Measurements from ENCODE around the gene CTU2. TPM values are rescaled to one million over a fixed set of nuclear protein-coding genes. Genes with fewer than 3 reads are reported as not detected.

The CTU2 gene
- total and polyA plus RNA-seq, 8 donors, result 9.7 to 19.8 (median 14.0) TPM

DNA sequence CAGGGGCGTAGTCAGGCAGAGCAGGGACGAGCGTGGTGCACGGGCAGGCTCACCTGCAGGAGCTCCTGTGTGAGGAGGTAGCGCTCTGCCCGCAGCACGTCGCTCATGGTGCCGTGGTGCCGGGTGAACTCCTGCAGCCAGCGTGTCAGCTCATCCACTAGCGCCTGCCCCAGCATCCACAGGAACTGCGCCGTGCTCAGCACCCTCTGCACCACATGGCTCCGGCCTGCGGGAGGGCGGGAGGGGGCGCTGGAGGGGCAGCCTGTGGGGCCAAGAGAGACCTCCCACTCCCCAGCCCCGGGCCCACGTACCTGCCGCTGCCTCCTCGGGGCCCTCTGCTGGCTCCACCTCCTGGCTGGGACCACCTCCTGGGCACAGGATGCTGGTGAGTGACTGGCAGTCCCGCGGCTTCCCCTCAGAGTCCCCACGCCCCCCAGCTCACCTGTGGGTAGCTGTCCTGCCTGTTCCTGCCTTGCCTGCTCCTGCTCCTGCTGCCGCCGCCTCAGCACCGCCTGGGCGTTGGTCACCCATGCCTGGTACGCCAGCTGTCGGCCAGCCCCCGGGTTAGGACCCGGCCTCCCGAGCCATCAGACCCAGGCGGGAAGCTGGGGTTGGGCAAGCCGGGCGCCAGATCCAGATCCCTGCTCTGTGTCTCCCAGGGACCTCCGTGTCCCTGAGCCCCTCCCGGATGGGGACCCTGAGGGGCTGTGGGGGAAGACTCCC is 16.6 kb downstream of the CTU2 start:
- ATAC-seq (no peak), DNase-seq (no peak)
- peaks cover 0 to 100% of the 10 kb centered on the region in 2 donors for H3K36me3 ChIP-seq

DNA sequence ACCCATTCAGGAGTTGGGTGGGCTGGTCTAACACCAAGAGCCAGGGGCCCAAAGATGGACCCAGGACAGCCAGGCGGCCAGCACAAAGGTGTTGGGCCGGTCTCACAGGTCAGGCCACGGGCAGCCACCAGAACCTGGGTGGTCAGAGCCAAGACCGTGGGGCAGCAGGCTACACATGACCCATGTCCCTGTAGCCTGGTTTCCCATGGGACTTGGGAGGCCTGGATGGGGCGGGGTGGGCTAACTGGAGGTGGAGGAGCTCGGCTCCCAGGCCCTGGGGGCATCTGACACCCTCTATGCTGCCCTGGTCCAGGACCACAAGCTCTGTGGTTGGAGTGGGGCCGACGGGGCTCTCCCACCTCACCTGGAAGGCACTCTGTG is 17.2 kb downstream of the CTU2 start:
- DNase-seq, result no peak
- Histone ChIP-seq H3K9me3 (no peaks in the 10 kb centered on the region), H3K4me1 (no peaks in the 10 kb centered on the region), H3K27me3 (no peaks in the 10 kb centered on the region), H3K4me3 (no peak overlapping the region), H3K36me3 (peaks cover 0 to 96% of the 10 kb centered on the region in 2 donors), H3K27ac (no peak overlapping the region)
- TF ChIP-seq, protein P1, sequence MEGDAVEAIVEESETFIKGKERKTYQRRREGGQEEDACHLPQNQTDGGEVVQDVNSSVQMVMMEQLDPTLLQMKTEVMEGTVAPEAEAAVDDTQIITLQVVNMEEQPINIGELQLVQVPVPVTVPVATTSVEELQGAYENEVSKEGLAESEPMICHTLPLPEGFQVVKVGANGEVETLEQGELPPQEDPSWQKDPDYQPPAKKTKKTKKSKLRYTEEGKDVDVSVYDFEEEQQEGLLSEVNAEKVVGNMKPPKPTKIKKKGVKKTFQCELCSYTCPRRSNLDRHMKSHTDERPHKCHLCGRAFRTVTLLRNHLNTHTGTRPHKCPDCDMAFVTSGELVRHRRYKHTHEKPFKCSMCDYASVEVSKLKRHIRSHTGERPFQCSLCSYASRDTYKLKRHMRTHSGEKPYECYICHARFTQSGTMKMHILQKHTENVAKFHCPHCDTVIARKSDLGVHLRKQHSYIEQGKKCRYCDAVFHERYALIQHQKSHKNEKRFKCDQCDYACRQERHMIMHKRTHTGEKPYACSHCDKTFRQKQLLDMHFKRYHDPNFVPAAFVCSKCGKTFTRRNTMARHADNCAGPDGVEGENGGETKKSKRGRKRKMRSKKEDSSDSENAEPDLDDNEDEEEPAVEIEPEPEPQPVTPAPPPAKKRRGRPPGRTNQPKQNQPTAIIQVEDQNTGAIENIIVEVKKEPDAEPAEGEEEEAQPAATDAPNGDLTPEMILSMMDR (IDR thresholded peaks at IDR 0.05), result no peak
- intact Hi-C loops (cut with DNase I), result no loop called here
- ATAC-seq, result no peak

More for the DNA sequence above, 16.6 kb downstream of the CTU2 start:
- Histone ChIP-seq H3K4me3 (no peak overlapping the region), H3K27me3 (no peaks in the 10 kb centered on the region), H3K27ac (no peak overlapping the region), H3K4me1 (no peaks in the 10 kb centered on the region), H3K9me3 (no peaks in the 10 kb centered on the region)
- intact Hi-C loops (cut with DNase I), result no loop called here
- TF ChIP-seq, protein P1 (IDR thresholded peaks at IDR 0.05), result no peak

DNA sequence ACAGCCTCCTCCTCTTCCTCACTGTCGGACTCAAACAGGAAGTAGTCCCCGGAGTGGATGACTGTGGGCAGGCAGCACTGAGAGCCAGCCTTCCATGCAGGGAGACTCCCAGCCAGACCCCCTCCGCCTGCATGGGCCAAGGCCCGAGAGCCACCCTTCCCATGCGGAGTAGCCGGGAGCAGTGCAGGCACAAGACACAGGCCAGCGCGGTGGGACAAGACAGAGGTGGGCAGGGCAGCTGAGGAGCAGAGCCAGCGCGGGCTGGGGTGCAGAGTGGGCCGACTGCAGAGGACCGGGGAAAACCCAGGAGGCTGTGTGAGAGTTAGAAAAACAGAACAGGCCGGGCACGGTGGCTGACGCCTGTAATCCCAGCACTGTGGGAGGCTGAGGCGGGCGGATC is 17.6 kb downstream of the CTU2 start:
- ATAC-seq (no peak), DNase-seq (no peak)
- Histone ChIP-seq H3K36me3 (peaks cover 0 to 92% of the 10 kb centered on the region in 2 donors), H3K4me3 (no peak overlapping the region), H3K27me3 (no peaks in the 10 kb centered on the region), H3K4me1 (no peaks in the 10 kb centered on the region), H3K27ac (no peak overlapping the region), H3K9me3 (no peaks in the 10 kb centered on the region)
- intact Hi-C loops (cut with DNase I), result no loop called here
- TF ChIP-seq, protein P1 (IDR thresholded peaks at IDR 0.05), result no peak

DNA sequence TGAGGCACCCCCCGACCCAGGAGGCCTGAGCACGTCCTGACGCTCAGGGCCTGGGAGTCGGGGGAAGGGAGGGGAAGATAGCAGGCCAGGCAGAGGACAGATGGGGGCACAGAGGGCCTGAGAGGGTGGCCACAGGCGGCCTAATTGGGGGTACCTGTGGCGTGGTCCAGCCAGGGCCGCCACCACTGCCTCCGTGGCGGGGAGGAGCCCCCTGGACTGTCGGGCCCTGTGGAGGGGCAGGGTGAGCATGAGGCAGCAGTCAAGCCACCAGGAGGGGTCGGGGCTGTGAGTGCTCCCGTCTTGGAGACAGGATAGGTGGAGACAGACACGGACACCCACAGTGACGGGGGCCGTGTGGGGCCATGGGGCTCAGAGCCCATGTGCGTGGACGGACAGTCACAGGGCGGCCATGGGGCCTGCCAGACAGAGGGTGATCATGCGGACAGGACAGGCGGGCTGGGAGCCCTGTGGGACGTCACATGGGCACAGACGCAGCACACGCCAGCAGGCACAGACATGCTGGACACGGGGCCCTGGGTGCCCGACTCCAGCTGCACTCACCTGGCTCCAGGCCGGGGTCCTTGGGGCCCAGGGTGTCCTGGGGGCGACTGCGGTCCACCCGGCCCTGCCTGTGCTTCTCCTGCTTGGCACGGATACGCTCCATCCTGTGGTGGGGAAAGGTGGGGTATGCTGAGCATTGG is 18.7 kb downstream of the CTU2 start:
- TF ChIP-seq, protein P1 (IDR thresholded peaks at IDR 0.05), result no peak
- Histone ChIP-seq H3K36me3 (peaks cover 0 to 84% of the 10 kb centered on the region in 2 donors), H3K27ac (no peak overlapping the region), H3K4me3 (no peak overlapping the region), H3K9me3 (no peaks in the 10 kb centered on the region), H3K4me1 (no peaks in the 10 kb centered on the region), H3K27me3 (no peaks in the 10 kb centered on the region)
- ATAC-seq (no peak), DNase-seq (no peak)
- intact Hi-C loops (cut with DNase I), result no loop called here

DNA sequence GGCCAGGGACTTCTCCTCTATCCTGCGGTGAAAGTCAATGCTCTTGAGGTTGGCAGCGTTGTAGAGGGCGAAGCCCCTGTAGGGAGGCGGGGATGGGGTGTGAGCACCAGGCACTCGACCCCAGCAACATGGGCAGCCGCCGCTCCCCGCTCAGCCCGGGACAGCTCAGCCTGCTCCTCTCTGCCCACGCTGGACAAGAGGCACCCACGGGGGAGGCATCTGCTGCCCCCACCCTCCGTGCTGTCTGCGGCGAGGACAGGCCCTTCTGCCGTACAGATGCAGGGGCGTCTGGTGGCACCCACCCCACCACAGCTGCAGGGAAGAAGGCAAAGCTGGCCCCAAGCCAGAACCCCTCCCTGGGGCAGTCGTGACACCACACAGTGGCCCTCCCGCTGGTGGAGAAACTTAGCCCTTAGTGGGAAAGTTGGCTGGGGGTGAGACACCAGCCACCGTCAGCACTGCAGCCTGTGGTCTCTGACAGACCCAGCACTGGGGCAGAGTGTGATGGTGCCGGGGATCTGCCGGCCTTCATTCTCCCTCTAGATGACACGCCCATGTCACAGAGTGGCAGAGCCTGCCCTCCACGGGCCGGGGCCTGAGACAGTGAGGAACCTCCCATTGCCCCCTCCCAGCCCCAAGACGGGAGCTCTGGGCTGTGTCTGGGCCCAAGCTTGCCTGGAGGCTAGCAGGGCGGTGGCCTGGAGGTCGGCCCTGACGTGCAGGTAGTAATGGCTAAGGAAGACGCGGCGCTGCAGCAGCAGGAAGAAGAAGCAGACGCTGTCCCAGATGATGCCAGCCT is 19.5 kb downstream of the CTU2 start:
- no peak overlapping the region for H3K4me3 ChIP-seq
- H3K9me3 ChIP-seq, result no peaks in the 10 kb centered on the region
- intact Hi-C loops (cut with DNase I), result no loop called here
- TF ChIP-seq, protein P1 (IDR thresholded peaks at IDR 0.05), result no peak
- ATAC-seq (no peak), DNase-seq (no peak)
- peaks cover 0 to 84% of the 10 kb centered on the region in 2 donors for H3K36me3 ChIP-seq
- no peaks in the 10 kb centered on the region for H3K27me3 ChIP-seq
- H3K27ac ChIP-seq, result no peak overlapping the region
- H3K4me1 ChIP-seq, result no peaks in the 10 kb centered on the region
